IMR-90 (cell line): Measurements from ENCODE around the gene ACOT7. TPM values are rescaled to one million over a fixed set of nuclear protein-coding genes. Genes with fewer than 3 reads are reported as not detected.

Experiments used
- ATAC-seq: fragments of 200-7000 bp; cut with Tn5 transposase; 2 replicates; pipeline ENCODE4 v1.9.1; 2020; ENCODE audit warnings: low read depth, mild to moderate bottlenecking, moderate library complexity
- BruUV-seq: library from RNA; stranded (reverse); fragments of 400-500 nt; replicated peaks from 2 replicates; lab custom pipeline; 2021; lab: Mats Ljungman, UMichigan
- CTCF ChIA-PET: fragments of 300-600 bp; formaldehyde crosslinking; extraction: SDS; loops from one replicate; lab custom pipeline; 2021; ENCODE audit warnings: antibody characterized with exemption; lab: Yijun Ruan, JAX
- POLR2A ChIA-PET: fragments of 300-600 bp; sonication (Branson Sonifier 250); formaldehyde crosslinking; loops from one replicate; lab custom pipeline; 2022; ENCODE audit warnings: antibody characterized with exemption; ENCODE audit not compliant: unreplicated experiment; lab: Charles Lee
- DNase-seq: peaks from one replicate; pipeline ENCODE4 v3.0.0; 2013
- H2AFZ ChIP-seq: replicated peaks from 2 replicates; pipeline ENCODE3; 2013; ENCODE audit warnings: low read length, mild to moderate bottlenecking; ENCODE audit not compliant: poor library complexity
- H2AK5ac ChIP-seq: 2 replicates; pipeline ENCODE4 v1.6.1; 2013; ENCODE audit warnings: low read depth, low read length, inconsistent platforms
- H2AK9ac ChIP-seq: replicated peaks from 2 replicates; pipeline ENCODE3; 2013; ENCODE audit warnings: mild to moderate bottlenecking, low read depth, low read length, moderate library complexity; ENCODE audit not compliant: poor library complexity
- H2BK120ac ChIP-seq: 2 replicates; pipeline ENCODE4 v1.6.1; 2013; ENCODE audit warnings: low read depth, low read length, inconsistent platforms
- H2BK15ac ChIP-seq: 3 replicates; pipeline ENCODE4 v1.6.1; 2013; ENCODE audit warnings: low read depth, low read length, inconsistent platforms
- H2BK20ac ChIP-seq: 2 replicates; pipeline ENCODE4 v1.6.1; 2013; ENCODE audit warnings: low read depth, mild to moderate bottlenecking, inconsistent platforms, low read length, moderate library complexity
- H2BK5ac ChIP-seq: 2 replicates; pipeline ENCODE4 v1.6.1; 2013; ENCODE audit warnings: mild to moderate bottlenecking, low read depth, low read length, inconsistent platforms; ENCODE audit not compliant: poor library complexity, severe bottlenecking
- H3K14ac ChIP-seq: replicated peaks from 2 replicates; pipeline ENCODE4 v1.6.1; 2013; ENCODE audit warnings: low read depth, low read length, inconsistent platforms
- H3K18ac ChIP-seq: 2 replicates; pipeline ENCODE4 v1.6.1; 2013; ENCODE audit warnings: low read depth, low read length, control low read depth
- H3K23ac ChIP-seq: 2 replicates; pipeline ENCODE4 v1.6.1; 2013; ENCODE audit warnings: low read depth, low read length, inconsistent platforms
- H3K27ac ChIP-seq: 2 replicates; pipeline ENCODE4 v1.5.1; 2013; ENCODE audit warnings: mild to moderate bottlenecking, control low read depth, low read length; ENCODE audit not compliant: insufficient read depth
- H3K27me3 ChIP-seq: 2 replicates; pipeline ENCODE4 v1.6.1; 2013; ENCODE audit warnings: low read length; ENCODE audit not compliant: control insufficient read depth, insufficient read depth
- H3K36me3 ChIP-seq: 2 replicates; pipeline ENCODE4 v1.6.1; 2013; ENCODE audit warnings: low read length, mixed read lengths; ENCODE audit not compliant: control insufficient read depth, insufficient read depth
- H3K4ac ChIP-seq: 2 replicates; pipeline ENCODE4 v1.6.1; 2013; ENCODE audit warnings: low read depth, low read length, inconsistent platforms
- H3K4me1 ChIP-seq: 2 replicates; pipeline ENCODE4 v1.6.1; 2013; ENCODE audit warnings: low read length, mixed read lengths; ENCODE audit not compliant: control insufficient read depth, insufficient read depth
- H3K4me2 ChIP-seq: 2 replicates; pipeline ENCODE4 v1.6.1; 2013; ENCODE audit warnings: low read depth, mild to moderate bottlenecking, control low read depth, low read length, moderate library complexity
- H3K4me3 ChIP-seq: 2 replicates; pipeline ENCODE4 v1.5.1; 2013; ENCODE audit warnings: low read depth, mild to moderate bottlenecking, control low read depth, low read length, moderate library complexity; ENCODE audit not compliant: insufficient read depth
- H3K56ac ChIP-seq: 2 replicates; pipeline ENCODE4 v1.6.1; 2013; ENCODE audit warnings: low read length, inconsistent platforms; ENCODE audit not compliant: insufficient read depth; ENCODE audit errors: extremely low read depth
- H3K79me1 ChIP-seq, 2 experiments: 2 replicates each; pipeline ENCODE4 v1.6.1; 2013; ENCODE audit warnings: low read length in 2 of 2, inconsistent platforms in 1 of 2, low read depth in 1 of 2
- H3K9ac ChIP-seq: 2 replicates; pipeline ENCODE4 v1.6.1; 2013; ENCODE audit warnings: low read depth, low read length, control low read depth
- H3K9me1 ChIP-seq: 2 replicates; pipeline ENCODE4 v1.6.1; 2013; ENCODE audit warnings: low read length, inconsistent platforms; ENCODE audit not compliant: insufficient read depth
- H3K9me3 ChIP-seq: 2 replicates; pipeline ENCODE4 v1.6.1; 2013; ENCODE audit warnings: low read length; ENCODE audit not compliant: control insufficient read depth, insufficient read depth
- H4K20me1 ChIP-seq: 2 replicates; pipeline ENCODE4 v1.6.1; 2013; ENCODE audit warnings: low read length, inconsistent platforms; ENCODE audit not compliant: insufficient read depth
- H4K5ac ChIP-seq: 2 replicates; pipeline ENCODE4 v1.6.1; 2013; ENCODE audit warnings: mild to moderate bottlenecking, low read depth, low read length, control low read depth
- H4K8ac ChIP-seq, 2 experiments: 2 replicates each; pipeline ENCODE4 v1.6.1; 2013; ENCODE audit warnings: low read depth in 2 of 2, low read length in 2 of 2, control low read depth in 1 of 2, inconsistent platforms in 1 of 2
- H4K91ac ChIP-seq: 2 replicates; pipeline ENCODE4 v1.6.1; 2013; ENCODE audit warnings: low read depth, low read length, inconsistent platforms; ENCODE audit not compliant: insufficient read depth
- BHLHE40 ChIP-seq: fragments of 150-350 bp; IDR thresholded peaks from 2 replicates; pipeline ENCODE4 v1.6.1; 2016; ENCODE audit warnings: mild to moderate bottlenecking, low read depth, low read length
- WGBS, 2 experiments: methylation state at CpG; one replicate each; pipeline versions ENCODE4 v1.1.5 to v1.1.7; 2013; ENCODE audit warnings: missing lambda C conversion rate in 2 of 2; ENCODE audit not compliant: insufficient read length in 1 of 2; ENCODE audit errors: extremely low coverage in 2 of 2; 5-methylcytosine and 5-hydroxymethylcytosine counted together
- dilution Hi-C: fragments of 300-500 bp; cut with HindIII; formaldehyde crosslinking; loops from one replicate; pipeline ENCODE4 v1.14.3; 2018; ENCODE audit warnings: low sequenced_read_pairs; ENCODE audit not compliant: unreplicated experiment
- in situ Hi-C: fragments of 300-500 bp; cut with MboI; formaldehyde crosslinking; loops from 3 replicates; pipeline ENCODE4 v1.14.3; 2019; ENCODE audit warnings: low sequenced_read_pairs, inconsistent platforms, mixed read lengths
- intact Hi-C: fragments of 100-400 bp; cut with micrococcal nuclease; formaldehyde crosslinking; loops from 2 replicates; pipeline ENCODE4 v1.10.0; 2022
- polyA plus RNA-seq, 3 experiments: library from polyadenylated mRNA; depleted of rRNA; stranded (reverse); fragments of >200 nt; gene quantifications; 2 replicates each; pipeline ENCODE4 v1.2.3, GENCODE V29; 2012; ENCODE audit warnings: low replicate concordance in 1 of 3
- total RNA-seq: library from RNA; depleted of rRNA; stranded (reverse); fragments of >200 nt; gene quantifications from 2 replicates; pipeline ENCODE4 v1.2.3, GENCODE V29; 2012

ACOT7 gene
- total and polyA plus RNA-seq, 2 of the 4 experiments (the other 2 are of a cell fraction): 51.6 to 242 TPM

GRCh38 chr1:6419397-6419803, 25.8 kb upstream of the ACOT7 start:
- Histone ChIP-seq H3K4me3 (no peak overlapping the region), H2AK9ac (no peak overlapping the region), H2AFZ (peak overlapping the region; percentile 75)

More at GRCh38 chr1:6419397-6419803, 25.8 kb upstream of the ACOT7 start:
- no peak overlapping the region for H3K4ac ChIP-seq
- H3K27ac ChIP-seq: no peak overlapping the region
- H4K5ac ChIP-seq: no peak overlapping the region
- H2BK120ac ChIP-seq: no peak overlapping the region
- H4K91ac ChIP-seq: no peak overlapping the region
- no peaks in the 10 kb centered on the region for H3K9me3 ChIP-seq
- no peaks in the 10 kb centered on the region for H3K79me1 ChIP-seq
- H3K36me3 ChIP-seq: no peaks in the 10 kb centered on the region
- H4K20me1 ChIP-seq: peaks cover 11% of the 10 kb centered on the region; the same call in 1 of the 2 replicates
- no peak overlapping the region for H3K18ac ChIP-seq
- 4% methylated on average over 34 of the region's 48 CpGs; no CpG with 5 or more reads in 1 of the 2 experiments for WGBS, 2 experiments
- no peak overlapping the region for H3K4me2 ChIP-seq
- no peak overlapping the region for H4K8ac ChIP-seq
- intact Hi-C loops: no loop called here
- no peak overlapping the region for H3K14ac ChIP-seq
- no peak overlapping the region for H3K9ac ChIP-seq
- POLR2A ChIA-PET: no interaction called here
- peaks cover 84% of the 10 kb centered on the region for H3K27me3 ChIP-seq
- dilution Hi-C loops: no loop called here
- in situ Hi-C loops: no loop called here
- no peak overlapping the region for H3K56ac ChIP-seq
- CTCF ChIA-PET: interaction anchor here (3.7 kb wide), 1 partner anchor 19 kb away, joined by 13 read pairs; no protein-coding TSS in a partner anchor
- no peak overlapping the region for H2BK5ac ChIP-seq
- no peak overlapping the region for H2BK15ac ChIP-seq
- H2AK5ac ChIP-seq: no peak overlapping the region
- H3K23ac ChIP-seq: no peak overlapping the region
- no peak for TF ChIP-seq BHLHE40
- DNase-seq (no peak), ATAC-seq (no peak; the same call in 1 of the 2 replicates)
- H3K4me1 ChIP-seq: peaks cover 2% of the 10 kb centered on the region
- H2BK20ac ChIP-seq: no peak overlapping the region
- no peaks in the 10 kb centered on the region for H3K9me1 ChIP-seq
- no TSS peak for BruUV-seq
